ENCODE measurements around the gene ZNF275.
A peak's percentile ranks its signal among the peaks of the same experiment; 100 is the strongest.
"Not testable (repeated sequence)": the region's sequence is repeated elsewhere in the genome, so short reads cannot be mapped to it uniquely, and the experiment has no call there.

The ZNF275 gene

DNA sequence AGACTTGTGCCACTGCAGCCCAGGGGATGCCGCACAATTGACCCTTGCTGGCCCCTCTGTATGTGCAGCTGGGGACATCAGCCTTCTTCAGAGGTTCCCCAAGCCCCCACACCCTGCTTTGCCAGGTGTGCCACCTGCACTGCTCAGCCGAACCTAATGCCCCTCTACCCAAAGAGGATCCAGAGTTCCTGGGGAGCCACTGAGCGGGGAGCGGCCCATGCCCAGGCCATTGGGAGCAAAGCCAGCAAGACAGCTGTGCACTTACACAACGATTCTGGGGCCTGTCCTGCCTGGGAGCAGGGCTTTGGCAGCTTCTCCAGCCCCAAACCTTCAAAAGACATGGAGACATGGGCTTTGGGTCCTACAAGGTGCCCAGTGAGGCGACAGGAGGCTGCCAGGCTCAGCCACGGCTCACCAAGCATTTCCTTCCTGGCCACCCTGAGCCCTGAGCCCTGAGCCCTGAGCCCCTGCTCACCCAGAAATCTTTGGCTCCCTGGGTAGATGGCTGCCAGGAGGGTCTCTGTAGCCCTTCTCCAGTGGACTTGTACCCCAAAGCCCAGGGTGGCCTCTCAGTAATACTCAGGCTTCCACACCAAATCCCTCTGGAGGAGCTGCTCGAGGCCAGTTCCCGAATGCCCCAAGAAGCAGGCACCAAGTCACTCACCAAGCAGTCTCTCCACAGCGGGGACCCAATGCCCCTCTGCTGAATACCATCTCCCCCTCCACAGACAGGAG is 54.2 kb downstream of the ZNF275 start:
- no peak for DNase-seq (ENCODE audit: low spot score)

DNA sequence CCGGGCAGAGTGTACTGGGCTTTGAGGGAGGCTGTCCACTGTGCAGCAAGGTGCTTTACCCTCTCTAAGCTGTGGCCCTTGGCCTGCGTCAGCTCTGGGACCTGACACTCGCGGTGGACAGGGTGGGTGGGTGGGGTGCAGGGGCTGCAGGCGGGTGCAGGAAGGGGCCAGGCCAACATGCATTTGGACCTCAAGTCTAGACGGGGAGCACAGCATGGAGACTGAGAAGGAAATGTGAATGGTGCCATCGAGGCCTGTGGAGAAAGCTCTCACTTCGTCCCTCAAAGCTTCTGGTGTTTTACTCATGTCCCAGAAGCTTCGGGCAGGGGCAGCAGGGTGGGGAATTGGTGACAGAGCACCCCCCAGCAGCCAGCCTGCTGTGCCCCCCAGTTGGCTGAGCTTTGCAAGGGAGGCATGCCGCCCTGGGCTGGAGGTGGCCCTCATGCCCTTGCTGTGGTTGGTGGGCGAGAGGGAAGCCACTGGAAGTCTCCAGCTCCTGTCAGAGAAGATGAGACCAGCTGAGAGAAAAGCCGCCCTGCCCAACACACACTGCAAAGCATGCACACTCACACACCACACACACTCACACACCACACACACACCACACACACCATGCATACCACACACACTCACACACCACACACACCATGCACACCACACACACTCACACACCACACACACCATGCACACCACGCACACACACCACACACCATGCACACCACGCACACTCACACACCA is 54.9 kb downstream of the ZNF275 start:
- no peak for DNase-seq (ENCODE audit: low spot score)

DNA sequence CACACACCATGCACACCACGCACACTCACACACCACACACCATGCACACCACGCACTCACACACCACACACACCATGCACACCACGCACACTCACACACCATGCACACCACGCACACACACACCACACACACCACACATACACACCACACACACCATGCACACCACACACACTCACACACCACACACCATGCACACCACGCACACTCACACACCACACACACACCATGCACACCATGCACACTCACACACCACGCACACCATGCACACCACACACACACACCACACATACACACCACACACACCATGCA is 55.5 kb downstream of the ZNF275 start:
- DNase-seq (ENCODE audit: low spot score): not testable (repeated sequence)

DNA sequence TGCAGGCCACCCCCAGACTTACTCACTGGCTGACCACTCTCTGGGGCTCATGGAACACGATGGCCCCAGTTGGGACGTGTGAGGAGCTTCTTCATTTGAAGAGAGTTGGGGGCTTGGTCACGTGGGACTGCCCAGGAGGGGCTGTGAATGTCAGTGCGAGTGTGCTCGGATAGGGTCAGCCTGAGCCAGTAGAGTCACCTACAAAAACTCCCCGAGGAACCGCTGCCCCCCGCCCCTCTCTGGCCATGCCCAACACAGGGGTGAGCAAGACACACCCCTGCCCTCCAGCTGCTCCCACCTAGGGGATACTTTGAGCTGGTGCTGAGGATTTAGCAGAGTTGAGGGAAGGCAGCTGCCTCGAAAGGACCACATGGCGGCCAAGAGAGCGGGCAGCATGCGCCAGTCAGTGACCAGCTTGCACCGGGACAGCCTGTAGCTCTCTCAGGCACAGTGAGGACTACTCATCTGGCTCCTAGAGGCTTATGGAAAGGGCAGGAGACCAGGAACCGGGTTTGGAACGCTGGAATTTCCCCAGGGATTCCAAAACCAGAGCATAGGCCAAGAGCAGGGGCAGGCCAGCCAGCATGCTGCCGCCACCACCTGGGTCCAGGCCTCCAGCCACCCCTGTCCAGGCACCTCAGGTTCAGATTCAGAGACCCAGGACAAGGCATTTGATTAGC is 58.8 kb downstream of the ZNF275 start:
- no peak for DNase-seq (ENCODE audit: low spot score)

DNA sequence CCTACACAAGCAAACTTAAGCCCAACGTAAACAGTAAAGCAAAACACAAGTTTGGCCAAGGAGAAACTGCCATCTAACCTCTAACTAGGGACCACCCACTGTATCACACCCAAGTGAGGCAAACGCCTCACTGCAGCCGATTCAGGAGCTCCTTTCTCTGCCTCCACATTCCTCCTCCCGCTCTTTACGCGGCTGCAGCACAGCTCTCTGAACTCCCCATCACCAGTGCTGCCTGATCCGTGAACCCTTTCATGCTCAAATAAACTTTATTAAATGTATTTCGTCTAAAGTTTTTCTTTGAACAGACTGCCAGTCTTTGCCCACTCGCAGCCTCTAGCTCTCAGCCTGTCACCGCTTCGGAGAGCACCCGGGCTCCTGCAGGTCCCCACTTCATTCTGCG is 60.7 kb downstream of the ZNF275 start:
- DNase-seq (ENCODE audit: low spot score): no peak

DNA sequence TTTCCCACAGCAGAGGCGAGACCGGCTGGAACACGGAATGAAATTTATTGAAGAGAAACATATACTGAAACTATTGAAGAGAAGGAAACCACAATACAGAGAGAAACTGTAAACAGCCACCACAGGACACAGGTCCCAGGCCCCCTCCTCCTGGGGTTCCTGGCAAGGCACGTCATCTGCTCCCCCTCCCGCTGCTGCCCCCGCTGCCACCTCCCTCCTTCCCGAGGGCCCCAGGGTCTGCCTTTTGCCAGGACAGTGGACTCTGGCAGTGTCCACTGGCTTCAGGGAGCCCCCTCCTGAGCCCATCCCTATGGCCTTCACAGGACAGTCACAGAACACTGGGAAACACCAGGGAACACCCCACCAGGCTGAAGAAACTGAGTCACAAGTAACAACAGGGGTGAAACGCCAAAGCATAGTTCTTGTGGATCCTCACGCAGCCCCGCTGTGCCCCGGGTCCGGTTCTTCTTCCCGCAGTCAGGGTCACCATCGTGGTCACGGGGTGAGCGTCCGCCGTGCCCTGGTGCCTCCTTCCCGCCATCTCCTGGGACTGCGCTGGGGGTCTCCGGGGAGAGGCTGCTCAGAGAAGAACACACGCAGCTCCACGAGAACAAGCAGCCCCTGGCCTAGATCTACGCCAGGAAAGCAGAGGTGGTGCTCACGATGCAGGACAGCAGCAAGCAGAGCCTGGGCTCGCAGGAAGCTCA is 61.8 kb downstream of the ZNF275 start:
- DNase-seq (ENCODE audit: low spot score): no peak

DNA sequence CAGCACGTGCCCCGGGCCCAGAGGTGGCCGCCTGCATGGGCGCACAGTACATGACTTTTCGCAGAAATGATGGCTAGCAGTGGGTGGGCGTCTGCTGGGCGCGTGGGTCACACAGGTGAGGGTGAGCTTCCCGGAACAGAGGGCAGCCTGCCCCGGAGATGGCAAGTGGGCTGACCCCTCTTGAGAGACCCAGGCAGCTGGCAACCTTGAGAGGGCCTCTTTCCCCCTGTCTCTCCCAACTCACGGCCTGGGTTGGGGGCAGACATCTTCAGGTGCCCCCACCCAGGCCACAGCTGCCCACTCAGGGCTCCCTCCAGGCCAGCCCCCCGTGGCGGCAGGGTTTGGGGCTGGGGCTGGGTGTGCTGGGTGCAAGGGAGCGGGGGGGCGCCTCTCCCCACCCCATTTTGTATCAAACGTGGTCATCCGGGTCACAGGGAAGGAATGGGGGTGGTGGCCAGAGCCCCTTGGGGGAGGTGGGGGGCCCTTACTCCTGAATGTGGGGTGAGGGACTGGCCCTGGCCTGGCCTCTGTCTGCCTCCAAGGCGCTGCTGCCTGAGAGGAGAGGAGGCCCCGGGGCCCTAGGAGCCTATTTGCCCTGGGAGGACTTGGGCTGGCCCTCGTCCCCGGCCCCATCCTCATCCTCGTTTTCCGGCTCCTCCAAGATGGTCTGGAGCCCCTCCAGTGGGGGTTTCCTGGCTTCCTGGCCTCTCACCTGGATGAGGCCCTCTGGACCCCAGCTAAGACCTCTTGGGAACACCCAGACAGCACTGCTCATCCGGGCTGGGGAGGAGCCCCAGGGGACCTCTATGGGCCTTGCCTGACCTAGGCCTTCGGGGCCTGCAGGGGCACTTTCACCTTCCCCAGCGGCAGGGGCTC is 62.6 kb downstream of the ZNF275 start:
- no peak for DNase-seq (ENCODE audit: low spot score)

DNA sequence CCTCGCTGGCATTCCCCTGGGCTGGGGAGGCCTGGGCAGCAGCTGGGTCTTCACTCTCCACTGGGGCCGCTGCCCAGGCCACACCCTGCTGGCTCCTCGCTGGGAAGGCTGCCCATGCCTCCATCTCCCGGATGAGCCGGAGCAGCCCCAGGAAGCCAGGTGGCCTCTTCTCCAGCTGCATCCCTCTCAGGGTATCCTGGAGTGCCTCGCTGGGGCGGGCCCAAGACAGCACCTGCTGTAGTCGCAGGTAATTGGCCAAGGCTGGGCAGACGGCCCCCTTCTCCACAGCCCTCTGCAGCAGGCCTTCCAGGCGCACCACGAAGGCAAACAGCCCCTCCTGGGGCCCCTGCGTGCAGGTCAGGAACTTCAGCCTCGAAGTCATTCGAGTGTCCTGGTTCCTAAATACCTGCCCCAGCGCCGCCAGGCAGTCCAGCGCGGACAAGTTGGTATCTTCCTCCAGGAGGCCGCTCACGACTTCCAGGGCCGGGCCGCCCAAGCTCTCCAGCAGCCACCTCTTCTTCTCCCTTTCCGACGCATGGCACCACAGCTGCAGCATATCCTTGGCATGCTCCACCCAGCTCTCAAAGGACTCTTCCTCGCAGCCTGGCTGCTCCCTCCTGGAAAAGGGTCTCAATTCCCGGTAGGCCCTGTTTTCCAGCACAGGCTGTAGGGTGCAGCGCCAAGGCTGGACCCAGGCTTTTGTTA is 63.5 kb downstream of the ZNF275 start:
- no peak for DNase-seq (ENCODE audit: low spot score)

DNA sequence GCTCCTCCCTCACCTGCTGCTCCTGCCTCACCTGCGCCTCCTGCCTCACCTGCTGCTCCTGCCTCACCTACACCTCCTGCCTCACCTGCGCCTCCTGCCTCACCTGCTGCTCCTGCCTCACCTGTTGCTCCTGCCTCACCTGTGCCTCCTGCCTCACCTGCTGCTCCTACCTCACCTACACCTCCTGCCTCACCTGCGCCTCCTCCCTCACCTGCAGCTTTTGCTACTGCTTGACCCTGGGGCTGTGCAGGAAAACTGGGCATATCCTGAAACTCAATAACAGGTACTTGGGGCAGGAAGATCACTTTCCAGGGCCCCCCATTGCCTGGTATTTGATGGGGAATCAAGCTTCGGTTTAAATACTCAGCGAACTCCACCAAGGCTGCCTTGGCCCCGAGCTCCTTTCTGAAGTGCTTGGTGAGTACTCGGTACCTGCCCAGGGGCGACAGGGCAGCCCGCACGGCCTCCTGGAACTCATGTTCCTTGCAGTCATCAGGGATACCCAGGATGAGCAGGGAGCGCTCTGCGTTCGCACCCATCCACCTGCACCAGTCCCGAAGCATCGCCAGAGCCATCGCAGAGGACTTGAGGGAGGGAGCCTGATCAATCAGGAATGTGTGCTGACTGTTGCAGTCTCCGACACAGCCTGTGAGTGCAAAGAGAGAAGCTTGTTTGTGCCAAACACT is 64.5 kb downstream of the ZNF275 start:
- no peak for DNase-seq (ENCODE audit: low spot score)

DNA sequence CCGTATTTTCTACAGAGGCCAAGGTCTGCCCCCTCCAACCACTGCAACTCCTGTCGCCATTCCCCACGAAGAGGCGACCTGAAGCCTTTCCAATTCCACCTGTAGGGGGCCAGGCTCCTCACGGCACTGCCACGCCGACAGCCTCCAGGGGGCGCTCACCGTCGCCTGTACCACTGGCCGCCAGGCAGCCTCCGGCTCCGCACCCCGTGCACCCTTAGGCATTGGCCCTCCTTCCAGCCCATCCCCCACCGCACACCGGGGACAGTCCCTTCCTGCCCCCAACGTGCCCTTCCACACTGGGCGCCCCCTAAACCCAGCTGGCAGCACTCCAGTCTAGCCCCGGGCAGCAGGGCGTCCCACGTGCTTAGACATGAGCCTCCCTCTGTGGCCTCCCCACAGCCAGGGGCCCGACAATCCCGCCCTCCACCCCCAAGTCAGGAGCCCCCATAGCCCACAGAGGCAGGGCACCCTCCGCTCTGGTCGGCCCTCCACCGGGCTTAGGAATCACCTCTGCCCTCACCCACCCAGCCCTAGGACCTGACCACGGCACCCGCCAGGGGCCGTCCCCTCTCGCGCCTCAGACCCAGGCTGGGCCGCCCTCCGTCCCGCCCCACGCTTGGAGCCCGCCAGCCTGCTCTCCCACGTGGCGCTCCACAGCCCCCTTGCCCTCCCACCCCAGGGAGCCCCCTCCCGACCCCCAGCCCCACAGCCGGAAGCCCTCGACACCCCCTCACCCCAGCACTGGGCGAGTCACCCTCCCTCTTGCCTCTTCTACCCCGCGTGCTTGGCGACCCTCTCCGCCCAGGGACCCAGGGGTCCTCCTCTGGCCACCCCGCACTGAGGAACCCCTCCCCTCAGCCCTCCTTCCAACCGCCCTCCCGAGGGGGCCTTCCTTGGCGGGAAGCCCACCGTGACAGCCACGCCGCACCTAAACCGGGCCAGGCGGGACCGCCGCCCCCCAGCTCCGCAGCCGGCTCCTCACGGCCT is 66.5 kb downstream of the ZNF275 start:
- DNase-seq (ENCODE audit: low spot score): peak; percentile 71

DNA sequence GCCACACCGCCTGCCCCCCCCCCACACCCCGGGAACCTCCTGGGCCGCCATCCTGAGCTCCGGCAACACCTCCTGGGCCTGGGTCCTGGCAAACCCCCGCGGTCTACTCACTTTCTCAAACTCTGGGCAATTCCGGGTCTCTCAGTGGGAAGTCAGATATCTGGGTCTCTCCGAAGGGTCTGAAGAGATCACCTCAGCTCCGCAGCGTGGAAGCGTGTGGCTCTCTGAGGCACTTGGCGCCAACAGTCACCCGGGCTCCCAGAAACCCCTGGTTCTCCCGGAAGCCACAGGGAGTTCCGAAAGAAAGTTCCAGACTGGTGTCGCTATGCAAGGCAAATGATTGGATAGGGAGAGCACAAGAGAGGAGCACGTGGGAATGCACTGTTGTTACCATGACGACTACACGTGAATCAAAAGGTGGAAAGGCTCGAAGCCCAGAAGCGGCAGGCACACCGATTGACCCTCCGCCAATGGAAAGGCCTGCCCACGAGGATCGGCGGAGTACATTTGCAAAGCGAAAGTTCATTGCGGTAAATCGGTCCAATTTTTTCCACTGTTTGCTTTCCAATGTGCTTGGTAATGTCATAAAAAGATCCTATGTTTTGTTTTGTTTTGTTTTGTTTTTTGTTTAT is 67.3 kb downstream of the ZNF275 start, which contains the start of gene PNMA6E:
PNMA6E (minus strand) TSS at position 218 of the 632 bp plus-strand sequence. CDS start 2,501 bp downstream, outside the sequence.
- DNase-seq (ENCODE audit: low spot score): no peak
